Mesenteric fat pad (tissue), 1 donor: Measurements from ENCODE around the gene SORBS2. TPM values are rescaled to one million over a fixed set of nuclear protein-coding genes. Genes with fewer than 3 reads are reported as not detected.

Experiments
- DNase-seq: peaks from one replicate; pipeline ENCODE4 v3.0.0-alpha.2; 2020; ENCODE audit warnings: low spot score
- total RNA-seq: library from RNA; stranded (reverse); fragmentation: NEBNext Ultra II Directional; extraction: Animal tissue kit (Norgen Biotek cat#: 25700); gene quantifications from one replicate; pipeline ENCODE4 v1.2.1, GENCODE V29; 2021
- donor health status: DM: yes; HTN: yes; CAD: no.

SORBS2 gene
- total RNA-seq, 1 donor from 2014 or later: 17.5 TPM

GRCh38 chr4:185801471-185801870 is 10.5 kb downstream of the SORBS2 start:
- no peak for DNase-seq

GRCh38 chr4:185800266-185800945 is 11.6 kb downstream of the SORBS2 start:
- DNase-seq: no peak

DNA sequence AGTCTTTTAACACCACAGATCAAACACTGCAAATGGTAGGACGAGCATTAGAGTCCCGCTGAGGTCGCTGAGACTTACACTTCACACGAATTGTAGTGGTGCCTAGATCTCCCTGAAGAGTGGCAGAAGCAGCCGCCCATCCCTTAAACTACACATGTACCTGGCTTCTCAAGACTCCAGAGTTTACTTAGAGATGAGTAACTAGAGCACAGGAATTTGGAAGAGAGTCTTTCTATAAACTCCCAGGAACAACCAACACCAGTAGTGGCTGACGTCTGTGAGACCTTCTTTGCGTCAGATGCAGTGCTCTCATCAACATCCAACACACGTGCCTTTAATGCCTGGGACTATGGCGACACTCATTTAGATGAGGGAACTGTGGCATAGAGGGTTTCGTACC is 12.6 kb downstream of the SORBS2 start:
- no peak for DNase-seq

GRCh38 chr4:185797596-185798338 is 14.2 kb downstream of the SORBS2 start:
- no peak for DNase-seq

- DNase-seq: no peak
Measured at GRCh38 chr4:185797018-185797417, 15.0 kb downstream of the SORBS2 start.

- no peak for DNase-seq
Measured at GRCh38 chr4:185796176-185796575, 15.8 kb downstream of the SORBS2 start.

GRCh38 chr4:185794637-185795036 is 17.4 kb downstream of the SORBS2 start:
- no peak for DNase-seq

DNA sequence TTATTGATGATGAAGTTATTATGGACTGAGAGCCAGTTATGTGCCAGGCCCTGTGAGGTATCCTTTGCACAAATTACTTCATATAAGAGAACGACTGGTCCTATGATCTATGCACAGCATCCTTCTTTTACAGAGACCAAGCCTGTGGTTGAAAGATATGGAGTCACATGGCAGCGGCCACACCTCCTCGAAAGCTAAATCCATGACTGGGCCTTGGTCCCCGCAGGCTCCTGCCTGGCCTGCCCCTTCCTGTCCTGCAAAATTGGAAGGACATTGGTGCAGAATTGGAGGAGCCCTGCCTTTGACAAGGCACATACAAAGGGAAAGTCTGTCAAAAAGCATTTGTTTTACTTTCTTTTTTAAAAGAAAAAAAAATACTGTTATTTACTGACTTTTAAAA is 18.3 kb downstream of the SORBS2 start:
- DNase-seq: no peak

DNA sequence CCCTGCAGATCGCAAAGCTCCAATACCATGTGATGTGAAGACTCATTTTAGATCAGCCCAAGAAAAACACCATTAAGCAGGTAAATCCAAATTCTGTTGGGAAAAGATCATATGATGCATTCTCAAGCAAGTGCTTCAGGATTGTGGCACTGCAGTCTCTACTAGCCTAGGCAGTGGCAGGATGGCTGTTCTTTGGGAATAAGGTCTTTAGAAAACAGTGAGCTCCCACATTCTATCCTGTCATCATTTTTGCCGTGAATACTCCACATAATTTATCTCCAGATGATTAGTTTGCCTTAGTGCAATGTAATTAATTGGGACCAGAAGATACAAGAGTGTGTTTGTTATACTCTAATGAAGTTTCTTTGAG is 18.9 kb downstream of the SORBS2 start:
- DNase-seq: no peak

DNA sequence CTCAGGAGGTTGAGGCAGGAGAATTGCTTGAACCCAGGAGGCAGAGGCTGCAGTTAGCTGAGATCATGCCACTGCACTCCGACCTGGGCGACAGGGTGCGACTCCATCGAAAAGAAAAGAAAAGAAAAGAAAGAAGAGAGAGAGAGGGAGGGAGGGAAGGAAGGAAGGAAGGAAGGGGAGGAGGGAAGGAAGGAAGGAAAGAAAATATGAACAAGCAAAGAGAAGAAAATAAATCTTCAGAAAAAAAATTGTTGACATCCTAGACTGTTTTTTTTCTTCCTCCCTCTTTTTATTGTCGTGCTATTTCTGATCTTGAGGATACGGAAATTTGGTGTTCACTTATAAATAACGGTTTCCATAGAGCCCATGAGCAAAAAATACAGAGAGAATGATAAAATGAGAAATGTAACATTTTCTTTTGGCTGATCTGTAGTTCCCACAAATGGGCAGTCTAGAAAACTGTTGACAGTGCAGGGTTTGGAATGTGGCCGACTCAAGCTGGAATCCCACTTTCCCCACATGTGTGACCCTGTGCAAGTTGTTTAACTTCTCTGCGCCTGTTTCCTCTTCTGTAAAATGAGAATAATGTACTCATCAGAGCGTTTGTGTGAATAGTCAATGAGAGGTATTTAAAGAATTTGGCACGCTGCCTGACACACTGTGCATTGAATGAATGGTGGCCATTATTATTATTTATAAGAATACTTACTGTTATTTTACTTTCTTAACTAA is 19.4 kb downstream of the SORBS2 start:
- DNase-seq: no peak

GRCh38 chr4:185787926-185788679 is 23.9 kb downstream of the SORBS2 start:
- DNase-seq: no peak

DNA sequence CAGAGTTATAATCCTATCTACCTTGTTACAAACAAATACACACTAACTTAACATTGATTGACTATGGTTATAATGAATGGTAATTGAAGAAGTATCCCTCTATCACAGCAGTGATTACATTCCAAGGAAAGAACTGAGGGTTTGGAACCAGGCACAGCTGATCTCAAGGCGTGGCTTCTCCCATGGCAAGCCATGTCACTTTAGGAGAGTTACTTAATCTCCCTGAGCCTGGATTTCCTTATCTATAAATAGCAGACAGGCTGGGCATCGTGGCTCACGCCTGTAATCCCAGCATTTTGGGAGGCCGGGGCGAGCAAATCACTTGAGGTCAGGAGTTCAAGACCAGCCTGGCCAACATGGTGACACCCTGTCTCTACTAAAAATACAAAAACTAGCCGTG is 25.6 kb downstream of the SORBS2 start:
- DNase-seq: no peak

DNA sequence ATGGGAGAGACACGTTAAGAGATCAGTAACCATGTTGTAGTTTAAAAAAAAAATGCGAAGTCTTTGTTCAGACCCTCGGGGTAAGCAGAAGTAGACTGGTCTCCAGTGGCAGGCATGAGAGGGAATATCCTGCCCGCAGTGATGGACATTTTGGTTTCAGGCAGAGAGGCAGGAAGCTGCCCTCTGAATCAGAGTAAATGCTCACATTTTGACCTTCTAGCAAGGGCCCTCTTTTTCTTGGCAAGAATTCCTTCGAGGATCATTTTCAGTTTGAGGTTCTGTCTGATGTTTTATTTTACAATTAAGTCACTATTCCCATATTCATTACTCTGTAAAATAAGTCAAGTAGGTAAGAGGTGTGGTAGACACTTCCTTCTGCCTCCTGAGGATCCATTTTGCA is 28.4 kb downstream of the SORBS2 start:
- no peak for DNase-seq

DNA sequence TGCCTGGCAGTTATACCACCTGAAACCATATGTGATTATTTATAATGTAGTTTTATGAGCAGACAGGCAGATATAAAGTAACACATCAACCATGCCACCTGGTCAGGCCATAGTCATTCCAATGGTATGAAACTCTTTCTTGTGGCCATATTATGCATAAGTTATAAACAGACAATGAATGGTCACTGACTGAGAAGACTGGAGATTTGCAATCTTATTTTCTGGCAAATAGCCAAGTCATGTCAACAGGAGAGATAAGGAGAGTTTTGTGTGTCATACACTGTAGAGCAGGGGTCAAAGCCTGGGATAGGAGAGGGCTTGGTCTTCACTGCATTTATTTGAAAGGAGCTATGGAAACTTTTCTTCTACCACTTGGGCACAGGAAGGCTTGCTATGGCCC is 29.5 kb downstream of the SORBS2 start:
- DNase-seq: no peak

DNA sequence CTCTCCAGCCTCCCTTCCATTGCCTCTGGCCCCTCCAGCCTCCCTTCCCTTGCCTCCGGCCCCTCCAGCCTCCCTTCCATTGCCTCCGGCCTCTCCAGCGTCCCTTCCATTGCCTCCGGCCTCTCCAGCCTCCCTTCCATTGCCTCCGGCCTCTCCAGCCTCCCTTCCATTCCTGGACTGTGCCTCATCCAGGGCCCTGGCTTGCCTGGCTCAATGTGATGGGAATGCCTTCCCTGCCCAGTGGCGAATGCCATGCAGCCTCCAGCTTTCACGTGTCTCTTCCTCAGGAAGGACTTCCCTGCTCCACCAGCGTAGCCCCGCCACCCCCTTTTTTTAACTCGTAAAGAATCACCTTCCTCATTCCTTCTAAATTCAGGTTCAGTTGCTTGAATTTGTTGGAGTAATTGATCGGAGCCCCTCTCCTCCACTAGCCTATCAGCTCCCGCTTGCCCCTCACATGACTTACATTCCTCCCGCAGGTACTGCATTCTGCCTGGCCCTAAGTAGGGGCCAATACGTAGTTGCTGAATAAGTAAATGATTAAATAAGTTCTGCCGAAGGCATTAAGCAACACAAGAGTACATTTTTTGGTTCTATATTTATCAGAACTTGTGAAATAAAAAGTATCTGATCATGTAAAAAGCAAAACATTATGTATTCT is 30.3 kb downstream of the SORBS2 start:
- DNase-seq: no peak

DNA sequence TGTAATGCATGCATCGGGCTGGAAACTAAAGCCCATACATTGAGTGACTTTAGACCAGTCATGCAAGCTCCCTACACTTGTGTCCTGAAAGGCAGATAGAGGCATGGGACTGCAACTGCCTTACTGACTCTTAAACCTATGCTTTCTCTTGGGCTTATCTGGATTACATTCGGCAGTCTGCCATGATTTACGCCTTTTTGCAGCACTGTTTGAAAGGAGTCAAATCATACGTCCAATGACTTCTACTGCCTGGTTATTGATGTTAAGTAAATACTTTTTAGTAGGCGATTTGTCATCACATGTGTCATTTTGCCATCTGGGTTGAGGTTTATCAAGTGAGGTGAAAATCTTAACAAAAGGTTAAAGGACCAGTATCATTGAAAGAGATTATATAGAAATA is 31.5 kb downstream of the SORBS2 start:
- DNase-seq: no peak

GRCh38 chr4:185779517-185779916 is 32.5 kb downstream of the SORBS2 start:
- no peak for DNase-seq

- no peak for DNase-seq
Measured at GRCh38 chr4:185778307-185778706, 33.7 kb downstream of the SORBS2 start.

DNA sequence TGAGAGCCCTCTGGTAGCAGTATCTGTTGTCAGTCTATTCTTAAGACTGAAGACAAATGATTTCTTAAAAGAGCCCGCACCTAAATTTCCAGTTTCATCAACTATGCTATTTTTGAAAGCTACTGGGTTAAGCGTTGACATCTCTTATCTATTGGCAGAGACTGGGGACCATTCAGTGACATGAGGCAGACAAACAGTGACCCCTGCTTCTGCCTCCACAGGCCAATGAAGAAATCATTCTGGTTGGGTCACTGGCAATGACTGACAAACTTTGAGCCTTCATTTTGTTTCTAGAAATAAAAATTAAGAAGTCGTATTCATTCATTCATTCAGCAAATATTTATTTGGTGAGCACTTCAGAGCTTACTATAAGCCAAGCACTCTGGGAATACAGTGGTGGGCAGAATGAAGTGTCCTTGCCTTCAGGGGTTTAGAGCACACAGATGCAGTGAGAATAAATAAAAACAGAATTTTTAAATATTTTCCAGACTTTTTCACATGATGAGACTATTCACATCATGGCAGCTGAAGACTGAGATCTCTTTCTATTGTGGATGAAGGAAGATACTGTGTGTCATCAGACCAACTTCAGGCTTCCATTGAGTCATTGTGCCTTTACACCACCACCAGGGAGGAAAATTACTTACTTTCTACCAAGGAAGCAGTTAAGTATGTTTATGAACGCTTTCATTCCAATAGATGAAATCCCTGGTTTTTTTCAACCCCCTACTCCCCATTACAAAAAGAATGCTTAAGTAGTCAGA is 36.0 kb downstream of the SORBS2 start:
- no peak for DNase-seq
